ENCODE results near the gene POLL.
"Not testable (repeated sequence)": the region's sequence is repeated elsewhere in the genome, so short reads cannot be mapped to it uniquely, and the experiment has no call there.

POLL gene

DNA sequence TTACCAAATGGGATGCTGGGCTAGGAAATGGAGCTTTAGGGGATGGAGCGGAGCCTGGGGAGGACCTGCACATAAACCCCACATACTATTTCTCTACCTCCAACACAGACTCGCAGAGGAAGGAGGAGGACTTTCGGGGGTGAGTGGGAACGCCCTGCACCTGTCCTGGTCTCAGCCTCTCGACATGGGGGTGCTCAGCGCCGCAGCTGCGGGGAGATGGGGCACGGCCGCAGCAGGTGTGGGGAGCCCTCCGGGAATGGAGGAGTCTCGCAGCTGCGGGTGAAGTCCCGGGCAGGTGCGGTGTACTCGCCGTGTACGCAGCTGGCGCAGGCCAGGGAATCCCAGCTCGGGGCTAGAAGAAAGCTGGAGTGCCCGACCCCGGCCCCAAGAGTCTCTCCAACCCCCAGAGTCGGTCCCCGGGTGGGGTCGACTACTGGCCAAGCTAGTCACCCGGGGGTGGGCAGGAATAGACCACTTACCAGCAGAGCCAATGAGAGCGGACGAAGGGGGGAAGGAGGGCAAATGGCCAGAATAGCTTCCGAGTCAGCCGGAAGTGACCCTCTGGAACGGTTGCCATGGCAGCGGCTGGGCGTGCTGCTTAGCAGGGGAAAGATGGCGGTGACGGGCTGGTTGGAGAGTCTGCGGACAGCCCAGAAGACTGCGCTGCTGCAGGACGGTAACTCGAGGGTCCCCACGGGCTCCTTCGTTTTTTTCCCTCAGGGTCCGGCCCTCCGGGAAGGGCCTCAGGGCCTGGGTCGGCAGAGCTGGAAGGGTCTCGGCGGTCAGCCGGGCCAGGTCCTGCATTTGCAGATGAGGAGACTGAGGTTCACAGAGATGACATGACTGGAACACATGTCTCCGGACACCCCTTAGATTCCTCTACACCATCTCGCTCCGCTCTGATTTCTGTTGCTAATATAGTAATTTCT, at the start of gene POLL, which contains the start of gene DPCD:
Gene POLL, minus strand, starts transcription at position 533 of the 929 bp plus-strand sequence. CDS start 897 bp downstream, outside the sequence.
Gene DPCD, plus strand, starts transcription at position 597 of the 929 bp plus-strand sequence. Its CDS starts 16 bp downstream, at position 613.
- DNase-seq: peak; percentile 64

DNA sequence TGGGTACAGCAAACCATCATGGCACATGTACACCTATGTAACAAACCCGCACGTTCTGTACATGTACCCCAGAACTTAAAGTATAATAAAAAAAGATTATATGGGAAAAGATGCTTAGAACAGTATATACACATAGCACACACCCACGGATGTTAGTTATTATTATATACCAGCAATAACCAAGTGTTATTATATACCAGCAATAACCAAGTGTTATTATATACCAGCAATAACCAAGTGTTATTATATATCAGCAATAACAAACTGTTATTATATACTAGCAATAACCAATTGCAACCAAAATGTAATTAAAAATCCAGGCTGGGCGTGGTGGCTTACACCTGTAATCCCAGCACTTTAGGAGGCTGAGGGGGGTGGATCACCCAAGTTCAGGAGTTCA, 45.5 kb upstream of the POLL start:
- not testable (repeated sequence) for DNase-seq

DNA sequence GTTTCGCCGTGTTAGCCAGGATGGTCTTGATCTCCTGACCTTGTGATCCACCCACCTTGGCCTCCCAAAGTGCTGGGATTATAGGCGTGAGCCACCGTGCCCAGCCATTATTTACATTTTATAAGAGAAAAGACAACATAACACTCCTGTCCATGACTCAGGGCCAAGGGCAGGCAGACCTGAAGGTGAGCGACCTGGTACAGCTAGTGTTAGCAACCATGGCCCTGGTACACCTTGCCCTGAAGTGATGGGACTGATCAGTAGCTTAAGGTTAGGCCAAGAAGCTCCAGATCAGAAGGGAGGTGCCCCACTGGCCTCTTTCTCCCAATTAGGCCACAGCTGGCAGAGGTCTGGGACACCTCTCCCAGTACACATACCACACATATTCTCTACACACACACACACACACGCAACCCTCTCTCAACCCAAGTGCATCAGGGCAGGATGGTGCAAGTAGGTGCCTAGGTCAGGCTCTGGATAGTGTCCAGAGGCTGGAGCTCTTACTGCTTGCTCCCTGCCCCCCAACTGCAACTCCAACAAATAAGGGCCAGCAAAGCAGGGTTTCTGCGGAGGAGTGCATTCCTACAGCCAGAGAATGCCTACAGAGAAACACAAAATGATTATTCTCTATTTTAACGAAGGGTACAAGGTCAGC, 43.9 kb upstream of the POLL start:
- DNase-seq: no peak

DNA sequence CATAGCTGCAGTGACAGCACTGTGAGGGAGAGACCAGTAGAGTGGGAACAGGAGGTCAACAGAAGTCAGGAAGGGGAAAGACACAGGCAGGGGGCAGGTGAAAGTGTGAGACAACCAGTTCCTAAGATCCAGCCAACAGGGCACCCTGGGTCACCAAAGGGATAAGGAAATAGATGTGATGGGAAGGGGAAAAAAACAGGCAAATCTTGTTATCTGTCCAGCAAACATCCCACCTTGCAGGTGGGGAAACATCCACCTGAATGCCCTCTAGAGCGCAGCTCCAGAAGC, 42.5 kb upstream of the POLL start:
- DNase-seq: no peak

GRCh38 chr10:101629837-101630632, 42.0 kb upstream of the POLL start:
- no peak for DNase-seq

DNA sequence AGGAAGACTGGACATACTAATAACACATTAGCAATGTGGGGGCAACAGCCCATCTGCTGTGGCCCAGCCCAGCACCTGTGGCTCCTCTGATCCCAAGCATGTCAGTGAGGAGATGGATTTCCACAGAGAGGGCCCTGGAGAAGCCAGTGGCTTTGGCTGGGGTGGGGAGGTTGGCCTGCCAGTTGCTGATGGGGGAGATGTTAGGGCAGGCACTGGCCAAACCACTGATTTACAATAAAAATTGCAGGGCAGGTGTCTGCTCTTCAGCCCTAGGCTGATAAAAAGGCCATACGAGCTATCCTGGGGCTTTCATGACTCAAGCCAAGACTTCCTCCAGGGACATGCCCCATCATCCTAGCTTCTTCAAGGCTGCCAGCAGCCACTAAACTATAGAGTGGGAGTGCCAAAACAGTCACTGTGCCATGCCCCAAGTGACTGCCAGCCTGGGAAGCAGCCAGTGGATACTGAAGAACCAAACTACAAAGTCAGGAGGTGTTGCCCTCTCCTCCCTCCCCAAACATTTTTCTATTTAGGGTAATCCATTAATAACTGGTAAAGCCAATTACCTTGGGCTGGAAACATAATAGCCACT, 37.9 kb upstream of the POLL start:
- no peak for DNase-seq

DNA sequence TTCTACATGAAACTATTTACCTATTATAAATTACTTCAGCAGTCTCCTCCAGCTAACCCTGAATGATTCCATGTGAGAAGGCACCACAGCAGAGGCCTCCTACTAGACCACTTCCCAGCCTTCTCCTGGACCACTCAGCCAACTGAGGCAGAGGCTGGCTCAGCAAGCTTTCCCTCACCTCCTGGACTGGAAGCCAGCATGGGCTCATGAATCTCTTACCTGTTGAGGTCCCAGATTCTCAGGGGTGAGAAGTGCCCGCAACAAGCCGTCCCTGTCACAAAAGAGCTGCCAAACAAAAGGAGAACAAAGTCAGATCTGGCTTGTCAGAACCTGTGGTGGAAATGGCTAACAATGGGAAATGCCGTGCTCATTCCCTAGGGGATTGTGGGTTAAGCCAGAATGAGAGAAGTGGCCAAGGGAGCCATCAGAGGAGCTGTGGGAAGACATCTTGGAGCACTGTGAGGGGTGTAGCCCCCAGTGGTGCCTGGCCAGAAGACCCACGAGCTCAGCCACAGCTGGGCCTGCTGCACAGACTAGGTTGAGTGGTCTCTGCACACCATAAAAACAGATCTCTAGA, 36.6 kb upstream of the POLL start:
- no peak for DNase-seq

DNA sequence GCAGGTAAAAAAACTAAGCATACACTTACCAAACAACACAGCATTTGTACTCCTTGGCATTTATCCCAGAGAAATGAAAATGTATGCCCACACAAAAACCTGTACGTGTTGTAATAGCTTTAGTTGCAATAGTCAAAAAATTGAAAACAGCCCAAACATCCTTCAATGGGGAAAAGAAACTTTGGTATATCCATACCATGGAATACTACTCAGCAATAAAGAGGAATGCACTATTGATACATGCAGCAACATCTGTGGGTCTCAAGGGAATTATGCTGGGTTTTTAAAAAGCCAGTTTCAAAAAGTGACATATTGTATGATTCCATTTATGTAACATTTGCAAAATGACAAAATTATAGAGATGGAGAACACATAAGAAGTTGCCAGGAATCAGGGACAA, 35.5 kb upstream of the POLL start:
- no peak for DNase-seq

GRCh38 chr10:101619983-101620382, 31.9 kb upstream of the POLL start:
- no peak for DNase-seq

DNA sequence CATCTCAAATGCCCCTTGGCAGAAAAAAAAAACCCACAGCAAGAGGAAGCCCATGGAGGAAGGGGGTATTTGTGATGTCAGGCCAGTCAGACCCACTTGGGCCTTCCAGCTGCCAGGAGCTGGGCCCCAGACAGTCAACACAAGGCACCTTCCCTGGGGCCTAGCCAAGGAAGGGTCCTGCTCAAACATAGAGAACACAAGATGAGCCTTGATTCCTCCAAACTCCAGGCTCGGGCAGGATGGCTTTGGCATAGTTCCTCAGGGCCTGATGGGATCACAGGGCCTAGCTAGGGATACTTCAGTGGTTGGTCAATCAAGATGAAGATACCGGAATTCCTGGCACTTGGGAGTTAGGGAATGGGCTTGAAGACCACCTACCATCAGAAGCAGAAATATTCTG, 30.8 kb upstream of the POLL start:
- DNase-seq: no peak

DNA sequence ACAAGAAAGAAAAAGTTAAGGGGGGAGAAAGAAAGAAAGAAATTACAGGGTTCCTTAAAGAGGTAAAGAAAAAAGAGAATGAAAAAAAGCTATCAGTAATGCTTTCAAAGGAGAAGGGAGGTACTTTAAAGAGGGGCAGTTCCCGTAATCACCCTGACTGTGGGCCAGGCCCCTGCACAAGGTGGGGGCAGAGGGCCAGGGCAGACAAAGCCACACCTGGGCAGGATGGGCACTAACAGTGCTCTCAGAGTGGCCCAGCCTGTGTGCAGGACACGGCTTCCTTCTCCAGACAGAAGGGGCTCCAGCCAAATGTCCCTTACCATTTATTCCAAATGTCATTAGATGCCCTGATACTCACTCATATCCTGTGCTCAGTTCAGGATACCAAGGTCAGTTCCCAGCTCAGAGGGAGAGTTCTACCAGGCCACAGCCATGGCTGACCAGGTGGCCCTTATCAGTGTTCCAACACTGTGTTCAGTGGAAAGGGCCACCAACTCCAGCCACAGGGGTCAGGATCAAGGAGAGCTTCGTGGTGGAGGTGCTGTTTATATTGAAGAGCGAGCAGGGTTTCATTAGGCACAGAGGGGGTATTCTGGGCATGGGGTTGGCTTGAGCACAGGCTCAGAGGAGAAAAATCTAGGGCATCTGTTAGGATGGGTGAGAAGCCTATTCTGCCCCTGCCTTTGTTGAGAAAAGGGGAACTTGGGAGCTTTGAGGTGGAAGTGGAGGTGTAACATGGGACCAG, 29.9 kb upstream of the POLL start:
- DNase-seq: no peak

DNA sequence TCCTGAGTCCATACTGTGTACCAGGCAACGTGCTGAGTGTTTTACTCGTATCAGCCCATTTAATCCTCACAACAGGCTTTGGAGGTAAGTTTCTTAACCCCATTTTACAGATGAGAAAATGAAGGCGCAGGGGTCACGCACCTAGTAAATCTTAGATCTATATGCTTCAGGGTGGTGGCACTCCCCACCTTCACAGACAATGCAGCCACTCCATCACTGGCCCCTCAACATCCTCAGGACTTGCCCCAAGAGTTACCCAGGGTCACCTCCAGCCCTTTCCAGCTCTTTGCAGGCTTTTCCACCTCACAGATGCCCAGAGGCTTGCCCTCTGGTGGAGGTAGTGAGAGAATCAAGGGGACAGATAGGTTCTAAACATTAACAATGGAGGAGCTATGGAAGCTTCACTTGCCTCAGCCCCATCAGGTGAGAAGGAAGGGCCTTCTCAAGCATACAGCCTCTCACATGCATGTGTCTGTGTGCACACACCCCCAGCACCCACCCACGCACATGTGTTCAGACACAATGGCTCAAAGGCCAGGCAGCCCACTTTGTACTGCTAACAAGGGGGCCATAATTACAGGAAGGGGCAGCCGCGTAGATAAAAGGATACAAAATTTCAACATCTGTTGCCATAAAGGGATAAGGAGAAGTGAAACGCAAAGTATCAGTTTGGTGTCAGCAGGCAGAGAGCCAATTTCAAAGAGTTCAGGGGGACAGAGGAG, 29.2 kb upstream of the POLL start:
- no peak for DNase-seq

- no peak for DNase-seq
Measured at GRCh38 chr10:101616415-101617101, 28.5 kb upstream of the POLL start.

DNA sequence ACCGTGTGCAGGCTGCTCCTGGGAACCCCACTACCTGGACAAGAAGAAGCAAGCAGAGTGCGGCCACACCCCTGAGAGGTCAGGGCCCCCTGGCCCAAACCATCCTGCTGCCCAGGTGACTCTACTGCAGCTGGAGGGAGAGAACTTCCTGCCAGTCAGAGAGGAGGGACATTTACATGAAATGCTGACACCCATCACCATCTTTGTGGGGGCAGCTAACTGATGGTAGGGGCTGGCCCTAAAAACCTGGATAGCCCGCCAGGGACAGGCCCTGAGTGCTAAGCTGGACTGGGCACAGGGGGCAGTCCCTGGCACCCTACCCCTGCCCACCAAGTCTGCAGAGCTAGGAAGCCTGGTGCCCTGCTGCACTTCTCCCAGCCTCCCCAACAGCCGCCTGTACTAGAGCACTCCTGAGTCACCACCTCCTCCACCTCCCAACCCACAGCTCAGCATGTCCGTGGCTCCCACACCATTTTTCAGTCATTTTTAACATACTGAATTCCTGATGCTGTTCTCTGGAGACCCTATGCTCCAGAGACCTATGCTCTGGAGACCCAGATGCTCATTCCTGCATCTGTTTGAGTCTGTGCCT, 27.6 kb upstream of the POLL start:
- no peak for DNase-seq

DNA sequence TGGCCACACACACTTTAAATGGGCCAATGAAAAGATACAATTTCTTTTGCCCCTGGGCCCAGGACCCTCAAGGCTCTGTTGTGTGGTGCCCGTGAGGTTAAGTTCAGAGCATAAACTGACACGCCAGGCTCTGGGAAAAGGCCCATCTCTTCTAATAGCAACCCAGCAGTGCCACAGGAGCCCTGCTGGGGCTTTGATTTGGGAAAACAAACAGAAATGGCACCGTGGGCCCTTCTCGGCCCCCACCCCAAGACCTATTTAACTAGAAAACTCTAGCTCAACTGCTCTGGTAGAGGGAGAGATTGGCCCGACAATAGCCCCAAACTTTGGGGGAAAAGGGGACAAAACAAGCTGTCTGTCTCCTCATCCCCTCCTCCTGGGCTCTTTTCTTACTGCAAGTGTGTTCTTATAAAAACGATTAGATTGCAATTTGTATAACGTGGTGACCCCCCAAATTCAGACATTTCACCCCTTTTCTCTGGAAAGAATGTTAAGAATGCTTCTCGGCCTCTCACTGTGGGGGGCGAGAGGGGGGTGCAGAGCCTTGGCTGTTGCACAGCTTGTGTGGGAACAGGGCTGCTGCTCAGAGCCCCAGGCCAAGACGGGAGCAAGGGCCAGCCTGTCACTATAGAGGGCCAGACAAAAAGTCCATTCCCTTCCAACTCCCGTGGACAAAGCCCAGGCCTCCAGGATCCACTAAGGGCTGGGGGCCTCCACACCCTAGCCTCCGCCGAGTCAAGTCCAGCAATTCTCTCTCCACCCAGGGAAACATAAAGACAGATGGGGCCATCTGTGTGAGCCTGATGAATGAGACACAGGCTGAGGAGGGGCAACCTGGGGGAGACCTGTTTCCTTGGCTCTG, 26.8 kb upstream of the POLL start:
- no peak for DNase-seq

DNA sequence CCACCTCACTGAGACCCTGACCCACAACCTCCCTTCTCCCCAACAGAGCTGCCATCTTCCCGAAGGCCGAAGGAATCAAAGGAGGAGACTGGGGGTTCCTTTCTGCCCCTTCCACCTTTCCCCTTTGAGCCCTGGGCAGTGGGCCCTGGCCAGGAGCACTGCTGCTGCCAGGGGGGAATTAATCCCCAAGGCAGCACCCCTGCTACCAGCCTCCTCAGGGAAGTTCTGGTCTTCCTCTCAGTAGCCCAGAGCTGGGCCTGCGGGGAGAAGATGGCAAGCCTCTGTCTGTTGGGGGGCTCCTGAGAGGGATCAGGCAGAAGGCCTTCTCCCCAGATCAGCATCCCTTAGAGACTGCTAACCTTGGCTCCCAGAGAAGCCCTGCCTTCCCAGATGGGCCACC, 25.6 kb upstream of the POLL start:
- DNase-seq: no peak

GRCh38 chr10:101612872-101613271, 24.8 kb upstream of the POLL start:
- DNase-seq: no peak

DNA sequence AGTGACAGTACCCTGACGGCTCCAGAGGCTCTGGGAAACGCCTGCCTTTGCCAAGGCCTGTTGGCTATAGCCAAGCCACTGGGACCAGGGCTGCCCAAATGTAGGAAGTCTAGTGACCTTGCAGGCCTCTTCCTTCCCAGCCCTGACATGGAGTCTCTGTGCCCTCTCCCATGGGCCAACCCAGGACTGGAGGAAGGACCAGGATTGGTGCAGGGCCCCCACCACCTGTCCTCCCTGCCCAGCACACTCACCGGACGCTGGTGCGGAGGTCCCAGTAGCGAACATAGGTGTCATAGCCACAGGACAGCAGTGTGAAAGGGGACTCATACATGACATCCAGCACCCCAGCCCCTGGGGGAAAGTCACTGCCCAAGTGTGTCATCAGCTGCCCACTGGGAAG, 24.0 kb upstream of the POLL start:
- DNase-seq: no peak

Data from NCI-H187 treated with DMSO at 0.1 percent for 48 hours (cell line).